HL-60/S4 (cell line): ENCODE data around the gene CERK.
"Not testable (repeated sequence)": the region's sequence is repeated elsewhere in the genome, so short reads cannot be mapped to it uniquely, and the experiment has no call there.

ENCODE experiments used
- in situ Hi-C: fragments of 300-500 bp; cut with MboI; formaldehyde crosslinking; loops from 2 replicates; pipeline ENCODE4 v1.14.3; 2022; ENCODE audit warnings: low sequenced_read_pairs

Gene CERK

DNA sequence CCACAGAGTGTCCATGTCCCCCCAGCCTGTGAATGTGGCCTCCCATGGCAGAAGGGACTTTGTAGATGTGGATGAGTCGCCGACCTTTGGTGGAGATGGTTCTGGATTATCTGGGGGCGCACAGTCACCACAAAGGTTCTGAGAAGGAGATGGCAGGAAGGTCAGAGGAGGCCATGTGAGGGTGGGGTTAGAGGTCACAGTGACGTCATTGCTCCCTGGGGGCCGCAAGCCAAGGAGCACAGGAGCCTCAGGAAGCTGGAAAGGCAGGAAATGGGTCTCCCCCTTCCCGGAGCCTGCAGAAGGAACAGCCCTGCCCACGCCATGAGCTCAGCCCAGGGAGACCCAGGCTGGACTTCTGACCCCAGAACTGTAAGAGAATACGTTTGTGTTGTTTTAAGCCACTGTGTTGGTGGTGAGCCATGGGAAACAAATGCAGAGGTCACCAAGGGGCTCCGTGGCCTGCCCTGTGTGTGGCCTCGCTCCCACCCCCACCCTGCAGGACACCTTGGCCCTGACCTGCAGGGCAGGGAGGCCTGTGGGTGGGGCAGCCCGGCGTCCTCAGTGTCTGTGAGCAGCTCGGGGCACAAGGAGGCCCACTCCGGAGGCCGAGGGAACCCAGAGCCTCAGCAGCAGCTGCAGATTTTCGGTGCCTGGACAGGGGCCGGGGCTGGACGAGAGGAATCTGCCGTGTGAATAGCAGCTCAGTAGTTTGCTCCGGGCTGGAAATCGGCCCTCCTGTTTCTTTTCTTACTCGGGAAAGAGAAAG is 85.8 kb downstream of the CERK start:
- in situ Hi-C loops: no loop called here

- in situ Hi-C loops: no loop called here
Measured at GRCh38 chr22:46651316-46651715, 86.7 kb downstream of the CERK start.

DNA sequence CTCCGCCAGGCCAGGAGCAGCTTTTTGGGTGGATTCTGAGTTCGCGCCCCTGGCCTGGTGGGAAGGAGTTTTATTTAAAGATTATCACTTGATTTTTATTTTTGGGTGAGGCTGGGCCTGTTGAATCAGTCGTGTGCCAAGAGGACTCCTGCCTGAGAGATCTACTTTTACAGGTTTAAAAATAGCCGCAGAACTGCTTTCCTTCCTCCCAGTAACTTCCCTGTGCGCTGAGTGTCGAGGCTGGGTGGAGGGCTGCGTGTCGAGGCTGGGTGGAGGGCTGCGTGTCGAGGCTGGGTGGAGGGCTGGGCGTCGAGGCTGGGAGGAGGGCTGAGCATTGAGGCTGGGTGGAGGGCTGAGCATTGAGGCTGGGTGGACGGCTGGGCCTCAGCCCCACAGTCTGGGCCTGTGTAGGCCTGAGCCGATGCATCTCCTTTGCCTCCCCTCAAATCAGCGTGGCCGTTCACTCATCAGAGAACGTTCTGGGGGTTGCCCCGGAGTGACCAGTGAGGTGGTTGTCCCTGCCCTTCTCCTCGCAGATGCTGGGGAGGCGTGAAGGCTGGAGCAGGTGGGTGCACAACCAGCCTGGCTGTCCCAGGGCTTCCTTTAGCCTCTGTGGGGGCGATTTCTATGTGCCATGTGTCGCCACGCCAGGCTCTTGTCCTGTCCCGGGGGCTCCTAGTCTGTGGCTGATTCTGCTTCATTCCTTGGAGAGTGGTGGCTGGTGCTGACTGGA is 87.8 kb downstream of the CERK start:
- in situ Hi-C loops: no loop called here

- in situ Hi-C loops: no loop called here
Measured at GRCh38 chr22:46649141-46650077, 88.6 kb downstream of the CERK start.

GRCh38 chr22:46648225-46648820 is 89.7 kb downstream of the CERK start:
- in situ Hi-C loops: not testable (repeated sequence)

DNA sequence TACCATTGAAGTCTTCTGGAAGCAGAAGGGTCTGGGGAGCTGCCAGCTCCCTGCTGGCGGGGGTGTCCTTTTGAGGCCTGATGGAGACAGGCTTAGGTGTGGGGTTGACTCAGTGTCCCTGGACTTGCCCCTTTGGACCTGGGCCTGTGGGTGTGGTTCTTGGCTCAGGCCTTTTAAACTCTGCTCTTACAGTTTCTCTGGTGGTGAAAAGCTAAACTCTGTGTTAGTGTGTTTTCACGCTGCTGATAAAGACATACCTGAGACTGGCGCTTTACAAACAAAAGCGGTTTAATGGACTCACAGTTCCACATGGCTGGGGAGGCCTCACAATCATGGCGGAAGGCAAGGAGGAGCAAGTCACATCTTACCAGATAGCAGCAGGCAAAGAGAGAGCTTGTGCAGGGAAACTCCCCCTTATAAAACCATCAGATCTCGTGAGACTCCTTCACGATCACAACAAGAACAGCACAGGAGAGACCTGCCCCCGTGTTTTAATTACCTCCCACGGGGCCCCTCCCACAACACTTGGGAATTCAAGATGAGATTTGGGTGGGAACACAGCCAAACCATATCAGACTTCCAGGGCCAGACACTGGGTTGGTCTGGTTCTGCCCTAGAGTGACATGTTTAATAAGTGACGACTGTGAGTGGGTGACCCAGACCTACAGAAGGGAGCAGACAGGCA is 91.4 kb downstream of the CERK start:
- in situ Hi-C loops: no loop called here

DNA sequence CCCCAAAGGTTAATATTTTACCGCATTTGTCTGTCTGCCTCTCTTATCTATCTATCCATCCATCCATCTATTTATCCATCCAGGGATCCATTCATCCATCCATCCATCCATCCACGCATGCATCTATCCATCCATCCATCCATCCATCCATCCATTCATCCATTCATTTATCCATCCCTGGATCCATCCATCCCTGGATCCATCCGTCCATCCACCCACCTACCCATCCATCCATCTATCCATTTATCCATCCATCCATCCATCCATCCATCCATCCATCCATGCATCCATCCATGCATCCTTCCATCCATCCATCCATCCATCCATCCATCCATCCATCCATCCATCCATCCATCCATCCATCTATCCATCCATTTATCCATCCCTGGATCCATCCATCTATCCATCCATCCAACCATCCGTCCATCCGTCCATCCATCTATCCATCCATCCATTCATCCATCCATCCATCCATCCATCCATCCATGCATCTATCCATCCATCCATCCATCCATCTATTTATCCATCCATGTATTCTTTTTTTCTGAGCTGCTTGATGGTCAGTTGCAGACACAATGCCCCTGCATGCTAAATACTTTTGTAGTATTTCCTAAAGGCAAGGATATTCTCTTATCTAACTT is 95.1 kb downstream of the CERK start:
- in situ Hi-C loops: not testable (repeated sequence)

- in situ Hi-C loops: no loop called here
Measured at GRCh38 chr22:46641811-46642266, 96.2 kb downstream of the CERK start.

DNA sequence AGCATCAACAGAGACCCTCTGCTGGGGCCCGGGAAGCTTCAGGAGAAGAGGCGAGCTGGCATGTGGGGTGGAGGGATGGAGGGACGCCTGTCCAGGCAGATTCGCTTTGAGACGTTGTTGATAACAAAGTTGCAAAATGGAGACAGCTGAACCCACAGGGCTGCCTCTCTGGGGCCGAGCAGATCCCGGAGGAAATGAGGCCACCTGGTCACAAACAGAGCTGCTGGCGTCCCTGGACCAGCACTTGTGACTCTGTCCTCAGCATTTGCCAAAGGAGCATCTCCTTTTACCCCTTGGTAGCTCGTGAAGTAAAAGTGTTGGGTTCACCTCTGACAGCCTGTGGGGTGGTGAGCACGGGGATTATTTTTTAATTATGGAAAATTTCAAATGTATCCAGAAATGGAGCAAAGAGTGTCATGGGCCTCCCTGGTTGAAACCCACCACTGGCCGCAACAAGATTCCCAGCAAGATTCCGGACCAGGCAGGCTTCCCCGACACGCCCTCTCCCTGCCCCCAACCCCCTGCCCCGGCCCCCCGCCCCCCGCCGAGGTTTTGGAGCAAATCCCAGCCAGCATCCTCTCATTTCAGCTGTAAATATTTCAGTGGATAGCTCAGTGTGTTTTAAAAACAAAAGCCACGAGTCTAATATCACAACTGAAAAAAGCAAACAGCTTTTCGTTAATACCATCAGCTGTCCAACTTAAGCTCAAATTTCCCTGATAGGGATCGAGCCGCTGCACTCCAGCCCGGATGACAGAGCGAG is 97.6 kb downstream of the CERK start:
- in situ Hi-C loops: no loop called here

DNA sequence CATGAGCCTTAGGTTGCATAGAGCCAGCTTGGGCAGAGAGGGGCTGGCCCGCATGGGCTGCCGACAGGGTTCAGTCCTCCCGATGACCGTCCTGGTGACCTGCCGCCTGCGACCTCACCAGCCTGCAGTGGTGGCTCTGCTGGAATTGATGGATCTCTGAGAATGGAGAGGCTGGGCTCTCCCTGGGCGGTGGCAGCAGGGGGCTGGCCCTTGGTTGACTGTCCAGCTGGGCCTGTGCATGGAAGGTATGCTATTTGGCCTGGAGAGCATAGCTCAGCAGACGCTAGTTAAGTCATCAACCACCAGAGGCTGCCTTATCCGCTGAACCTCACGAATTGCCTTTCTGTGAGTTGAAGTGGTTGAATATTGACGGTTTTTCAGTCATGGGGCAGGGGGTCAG is 98.2 kb downstream of the CERK start:
- in situ Hi-C loops: no loop called here

DNA sequence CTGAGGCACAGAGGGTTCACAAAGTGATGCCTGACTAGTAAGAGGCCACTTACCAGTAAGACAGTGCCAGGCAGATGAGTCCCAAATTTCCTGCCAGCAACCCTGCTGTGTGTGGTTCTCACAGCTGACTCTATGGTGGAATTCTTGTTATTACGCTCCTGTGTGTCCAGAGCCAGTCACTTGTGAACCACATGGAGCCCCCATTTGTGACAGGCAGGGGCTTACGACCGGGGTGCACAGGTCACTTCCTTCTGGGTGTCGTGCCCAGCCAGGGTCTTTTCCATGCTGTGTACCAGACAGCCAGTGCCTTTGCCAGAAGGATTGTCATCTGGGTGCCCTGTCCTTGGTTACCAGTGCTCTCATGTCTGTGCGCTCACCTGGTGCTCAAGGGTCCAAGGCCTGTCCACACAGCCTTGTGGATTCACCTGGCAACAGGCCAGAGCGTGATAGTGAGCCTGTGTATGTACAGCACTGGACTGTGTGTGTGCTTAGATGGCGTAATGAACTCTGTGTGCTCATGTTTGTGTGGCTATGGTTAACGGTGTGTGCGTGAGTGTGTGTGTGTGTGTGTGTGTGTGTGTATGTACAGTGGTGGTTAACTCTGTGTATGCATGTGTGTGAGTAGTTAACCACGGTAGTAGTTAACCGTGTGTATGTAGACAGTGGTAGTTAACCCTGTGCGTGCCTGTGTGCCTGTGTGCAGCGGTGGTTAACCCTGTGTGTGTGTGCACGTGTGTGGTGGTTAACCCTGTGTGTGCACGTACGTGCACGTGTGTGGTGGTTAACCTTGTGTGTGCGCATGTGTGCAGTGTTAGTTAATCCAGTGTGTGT is 99.2 kb downstream of the CERK start:
- in situ Hi-C loops: no loop called here

GRCh38 chr22:46637711-46638600 is 100.1 kb downstream of the CERK start:
- in situ Hi-C loops: no loop called here

GRCh38 chr22:46636221-46637002 is 101.6 kb downstream of the CERK start:
- in situ Hi-C loops: no loop called here

DNA sequence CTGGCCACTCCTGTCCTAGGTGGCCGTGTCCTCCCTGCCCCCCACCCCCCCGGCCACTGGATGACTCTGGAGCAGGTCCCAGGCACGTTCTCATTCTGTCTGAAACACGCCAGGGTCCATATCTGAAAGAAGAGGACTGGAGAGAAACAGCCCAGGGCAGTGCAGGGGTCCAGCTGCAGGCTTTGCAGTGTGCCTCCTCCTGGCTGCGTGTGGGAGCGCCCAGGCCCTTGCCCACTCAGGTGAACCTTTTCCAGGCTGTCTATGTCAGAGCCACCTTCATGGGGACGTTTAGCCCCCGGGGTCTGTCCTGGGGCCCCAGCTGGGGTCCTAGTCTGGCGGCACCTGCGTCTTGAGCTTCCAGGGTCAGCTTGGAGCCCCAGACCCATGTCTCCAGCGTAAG is 102.3 kb downstream of the CERK start:
- in situ Hi-C loops: no loop called here

- in situ Hi-C loops: not testable (repeated sequence)
Measured at GRCh38 chr22:46634973-46635685, 102.9 kb downstream of the CERK start.
